ENCODE measurements around the gene PSD2.

Gene PSD2

GRCh38 chr5:139884734-139885133 lies 89.1 kb downstream of the PSD2 start:
- in situ Hi-C loops (cut with MboI; ENCODE audit: low pct_unique_long_range_greater_than_20kb, low sequenced_read_pairs, unreplicated experiment) = no loop called here
- TF ChIP-seq, protein P1, sequence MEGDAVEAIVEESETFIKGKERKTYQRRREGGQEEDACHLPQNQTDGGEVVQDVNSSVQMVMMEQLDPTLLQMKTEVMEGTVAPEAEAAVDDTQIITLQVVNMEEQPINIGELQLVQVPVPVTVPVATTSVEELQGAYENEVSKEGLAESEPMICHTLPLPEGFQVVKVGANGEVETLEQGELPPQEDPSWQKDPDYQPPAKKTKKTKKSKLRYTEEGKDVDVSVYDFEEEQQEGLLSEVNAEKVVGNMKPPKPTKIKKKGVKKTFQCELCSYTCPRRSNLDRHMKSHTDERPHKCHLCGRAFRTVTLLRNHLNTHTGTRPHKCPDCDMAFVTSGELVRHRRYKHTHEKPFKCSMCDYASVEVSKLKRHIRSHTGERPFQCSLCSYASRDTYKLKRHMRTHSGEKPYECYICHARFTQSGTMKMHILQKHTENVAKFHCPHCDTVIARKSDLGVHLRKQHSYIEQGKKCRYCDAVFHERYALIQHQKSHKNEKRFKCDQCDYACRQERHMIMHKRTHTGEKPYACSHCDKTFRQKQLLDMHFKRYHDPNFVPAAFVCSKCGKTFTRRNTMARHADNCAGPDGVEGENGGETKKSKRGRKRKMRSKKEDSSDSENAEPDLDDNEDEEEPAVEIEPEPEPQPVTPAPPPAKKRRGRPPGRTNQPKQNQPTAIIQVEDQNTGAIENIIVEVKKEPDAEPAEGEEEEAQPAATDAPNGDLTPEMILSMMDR (IDR thresholded peaks at IDR 0.05; ENCODE audit: extremely low read depth, insufficient read depth, missing control alignments) = no peak
- no peak for DNase-seq (ENCODE audit: low spot score)

DNA sequence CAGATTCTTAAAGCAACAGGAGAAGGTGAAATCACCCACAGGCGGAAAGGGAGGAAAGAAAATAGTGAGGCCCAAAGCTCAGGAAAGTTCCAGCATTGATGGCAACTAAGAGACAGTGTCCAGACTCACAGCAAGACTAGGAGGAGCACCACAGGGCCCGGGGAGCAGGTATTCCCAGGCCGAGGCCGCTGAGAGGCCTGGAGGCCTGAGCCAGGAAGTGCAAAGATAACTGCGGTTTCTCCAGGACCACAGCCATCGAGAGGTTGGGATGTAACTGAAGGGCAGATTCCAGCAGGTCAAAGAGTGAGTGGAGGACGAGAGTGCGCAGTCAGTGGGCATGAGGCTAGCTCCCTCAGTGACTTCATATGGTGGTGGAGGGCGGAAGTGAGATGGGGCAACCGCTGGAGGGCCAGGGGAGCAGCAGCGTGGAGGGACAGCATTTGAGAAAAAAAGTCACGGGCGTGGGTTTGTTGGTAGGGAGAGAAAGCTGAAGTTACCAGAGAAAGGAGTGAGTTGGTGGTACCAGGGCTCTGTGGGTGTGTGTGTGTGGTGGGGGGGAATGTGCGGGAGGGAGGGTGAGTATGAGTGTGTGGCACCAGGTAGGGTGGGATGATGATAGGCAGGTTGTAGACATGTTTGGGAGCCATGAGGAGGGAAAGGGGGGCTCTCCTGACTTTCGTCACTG lies 89.7 kb downstream of the PSD2 start:
- no peak for DNase-seq (ENCODE audit: low spot score)
- in situ Hi-C loops (cut with MboI; ENCODE audit: low pct_unique_long_range_greater_than_20kb, low sequenced_read_pairs, unreplicated experiment) = no loop called here

GRCh38 chr5:139885857-139886208 lies 90.2 kb downstream of the PSD2 start:
- no peak for DNase-seq (ENCODE audit: low spot score)
- in situ Hi-C loops (cut with MboI; ENCODE audit: low pct_unique_long_range_greater_than_20kb, low sequenced_read_pairs, unreplicated experiment) = no loop called here
- TF ChIP-seq, protein P1 (IDR thresholded peaks at IDR 0.05; ENCODE audit: extremely low read depth, insufficient read depth, missing control alignments) = no peak

More for the DNA sequence above, 89.7 kb downstream of the PSD2 start:
- TF ChIP-seq, protein P1 (IDR thresholded peaks at IDR 0.05; ENCODE audit: extremely low read depth, insufficient read depth, missing control alignments) = no peak

- TF ChIP-seq, protein P1 (IDR thresholded peaks at IDR 0.05; ENCODE audit: extremely low read depth, insufficient read depth, missing control alignments) = no peak
- in situ Hi-C loops (cut with MboI; ENCODE audit: low pct_unique_long_range_greater_than_20kb, low sequenced_read_pairs, unreplicated experiment) = no loop called here
- DNase-seq (ENCODE audit: low spot score) = no peak
These were observed 90.6 kb downstream of the PSD2 start for GRCh38 chr5:139886213-139886612.

- DNase-seq (ENCODE audit: low spot score) = no peak
- TF ChIP-seq, protein P1 (IDR thresholded peaks at IDR 0.05; ENCODE audit: extremely low read depth, insufficient read depth, missing control alignments) = no peak
- in situ Hi-C loops (cut with MboI; ENCODE audit: low pct_unique_long_range_greater_than_20kb, low sequenced_read_pairs, unreplicated experiment) = no loop called here
These were observed 92.8 kb downstream of the PSD2 start for GRCh38 chr5:139888370-139888769.

DNA sequence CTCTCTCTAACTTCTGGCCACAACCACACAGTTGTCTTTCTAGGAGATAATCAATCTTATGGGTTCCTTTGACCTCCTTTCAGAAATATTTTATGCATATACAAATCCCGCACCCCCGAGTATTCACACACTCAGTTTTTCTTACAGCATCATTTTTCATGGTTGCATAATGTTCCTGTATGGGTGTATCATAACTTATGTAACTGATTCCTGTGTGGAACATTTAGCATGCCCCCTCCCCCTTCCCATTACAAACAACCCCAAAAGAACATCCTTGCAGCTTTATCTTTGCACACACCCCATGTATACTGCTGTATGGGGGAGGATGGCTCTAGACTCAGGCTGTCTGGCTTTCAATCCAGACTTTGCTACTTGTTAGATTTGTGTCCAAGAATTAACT lies 93.8 kb downstream of the PSD2 start:
- TF ChIP-seq, protein P1 (IDR thresholded peaks at IDR 0.05; ENCODE audit: extremely low read depth, insufficient read depth, missing control alignments) = no peak
- DNase-seq (ENCODE audit: low spot score) = no peak
- in situ Hi-C loops (cut with MboI; ENCODE audit: low pct_unique_long_range_greater_than_20kb, low sequenced_read_pairs, unreplicated experiment) = no loop called here
